ENCODE measurements around the gene EIF4B.

Gene EIF4B

DNA sequence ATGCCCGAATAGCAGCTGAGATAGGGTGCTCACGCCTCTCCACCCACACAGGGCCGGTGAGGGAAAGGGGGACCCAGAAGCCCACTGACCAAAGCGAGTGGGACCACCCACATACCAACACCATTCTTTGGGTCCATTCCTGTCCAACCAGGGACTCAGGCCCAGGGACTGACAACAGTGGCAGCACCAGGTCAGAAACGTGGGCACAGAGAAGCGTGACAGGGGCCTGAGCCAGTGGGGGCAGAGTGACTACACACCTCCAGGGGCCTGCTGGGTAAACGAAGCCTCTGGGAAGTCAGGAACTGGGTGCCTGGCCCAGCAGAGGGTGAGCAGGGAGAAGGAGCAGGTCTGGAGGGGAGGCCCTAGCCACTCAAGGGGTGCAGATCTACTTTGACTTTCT lies 59.2 kb downstream of the EIF4B start:
- TF ChIP-seq ZFP30 (CRISPR knock-in tag; IDR thresholded peaks at IDR 0.05): no peak
- peak; percentile 4 for ATAC-seq

- TF ChIP-seq, protein P1, sequence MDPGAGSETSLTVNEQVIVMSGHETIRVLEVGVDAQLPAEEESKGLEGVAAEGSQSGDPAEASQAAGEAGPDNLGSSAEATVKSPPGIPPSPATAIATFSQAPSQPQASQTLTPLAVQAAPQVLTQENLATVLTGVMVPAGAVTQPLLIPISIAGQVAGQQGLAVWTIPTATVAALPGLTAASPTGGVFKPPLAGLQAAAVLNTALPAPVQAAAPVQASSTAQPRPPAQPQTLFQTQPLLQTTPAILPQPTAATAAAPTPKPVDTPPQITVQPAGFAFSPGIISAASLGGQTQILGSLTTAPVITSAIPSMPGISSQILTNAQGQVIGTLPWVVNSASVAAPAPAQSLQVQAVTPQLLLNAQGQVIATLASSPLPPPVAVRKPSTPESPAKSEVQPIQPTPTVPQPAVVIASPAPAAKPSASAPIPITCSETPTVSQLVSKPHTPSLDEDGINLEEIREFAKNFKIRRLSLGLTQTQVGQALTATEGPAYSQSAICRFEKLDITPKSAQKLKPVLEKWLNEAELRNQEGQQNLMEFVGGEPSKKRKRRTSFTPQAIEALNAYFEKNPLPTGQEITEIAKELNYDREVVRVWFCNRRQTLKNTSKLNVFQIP (CRISPR knock-in tag; IDR thresholded peaks at IDR 0.05; ENCODE audit: borderline replicate concordance, low read depth): no peak
- TF ChIP-seq ISL1 (CRISPR knock-in tag; IDR thresholded peaks at IDR 0.05): no peak
- no peak for TF ChIP-seq CSRNP3 (CRISPR knock-in tag; IDR thresholded peaks at IDR 0.05)
- TF ChIP-seq, protein P2, sequence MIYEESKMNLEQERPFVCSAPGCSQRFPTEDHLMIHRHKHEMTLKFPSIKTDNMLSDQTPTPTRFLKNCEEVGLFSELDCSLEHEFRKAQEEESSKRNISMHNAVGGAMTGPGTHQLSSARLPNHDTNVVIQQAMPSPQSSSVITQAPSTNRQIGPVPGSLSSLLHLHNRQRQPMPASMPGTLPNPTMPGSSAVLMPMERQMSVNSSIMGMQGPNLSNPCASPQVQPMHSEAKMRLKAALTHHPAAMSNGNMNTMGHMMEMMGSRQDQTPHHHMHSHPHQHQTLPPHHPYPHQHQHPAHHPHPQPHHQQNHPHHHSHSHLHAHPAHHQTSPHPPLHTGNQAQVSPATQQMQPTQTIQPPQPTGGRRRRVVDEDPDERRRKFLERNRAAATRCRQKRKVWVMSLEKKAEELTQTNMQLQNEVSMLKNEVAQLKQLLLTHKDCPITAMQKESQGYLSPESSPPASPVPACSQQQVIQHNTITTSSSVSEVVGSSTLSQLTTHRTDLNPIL (CRISPR knock-in tag; IDR thresholded peaks at IDR 0.05; ENCODE audit: low read depth): no peak
- no peak for TF ChIP-seq ARNTL (CRISPR knock-in tag; IDR thresholded peaks at IDR 0.05; ENCODE audit: borderline replicate concordance, low read depth)
- TF ChIP-seq, protein P3, sequence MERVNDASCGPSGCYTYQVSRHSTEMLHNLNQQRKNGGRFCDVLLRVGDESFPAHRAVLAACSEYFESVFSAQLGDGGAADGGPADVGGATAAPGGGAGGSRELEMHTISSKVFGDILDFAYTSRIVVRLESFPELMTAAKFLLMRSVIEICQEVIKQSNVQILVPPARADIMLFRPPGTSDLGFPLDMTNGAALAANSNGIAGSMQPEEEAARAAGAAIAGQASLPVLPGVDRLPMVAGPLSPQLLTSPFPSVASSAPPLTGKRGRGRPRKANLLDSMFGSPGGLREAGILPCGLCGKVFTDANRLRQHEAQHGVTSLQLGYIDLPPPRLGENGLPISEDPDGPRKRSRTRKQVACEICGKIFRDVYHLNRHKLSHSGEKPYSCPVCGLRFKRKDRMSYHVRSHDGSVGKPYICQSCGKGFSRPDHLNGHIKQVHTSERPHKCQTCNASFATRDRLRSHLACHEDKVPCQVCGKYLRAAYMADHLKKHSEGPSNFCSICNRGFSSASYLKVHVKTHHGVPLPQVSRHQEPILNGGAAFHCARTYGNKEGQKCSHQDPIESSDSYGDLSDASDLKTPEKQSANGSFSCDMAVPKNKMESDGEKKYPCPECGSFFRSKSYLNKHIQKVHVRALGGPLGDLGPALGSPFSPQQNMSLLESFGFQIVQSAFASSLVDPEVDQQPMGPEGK (CRISPR knock-in tag; IDR thresholded peaks at IDR 0.05; ENCODE audit: borderline replicate concordance): no peak
- no peak for TF ChIP-seq ZFP3 (CRISPR knock-in tag; IDR thresholded peaks at IDR 0.05)
- no peak for TF ChIP-seq ZC3H10 (CRISPR knock-in tag; IDR thresholded peaks at IDR 0.05)
- no peak for TF ChIP-seq RARB (CRISPR knock-in tag; IDR thresholded peaks at IDR 0.05)
- no peak for TF ChIP-seq CSDC2 (CRISPR knock-in tag; IDR thresholded peaks at IDR 0.05)
- TF ChIP-seq ZFP30 (CRISPR knock-in tag; IDR thresholded peaks at IDR 0.05): no peak
- ATAC-seq: peak; percentile 82
These were observed 60.0 kb downstream of the EIF4B start for GRCh38 chr12:53065975-53066931.

DNA sequence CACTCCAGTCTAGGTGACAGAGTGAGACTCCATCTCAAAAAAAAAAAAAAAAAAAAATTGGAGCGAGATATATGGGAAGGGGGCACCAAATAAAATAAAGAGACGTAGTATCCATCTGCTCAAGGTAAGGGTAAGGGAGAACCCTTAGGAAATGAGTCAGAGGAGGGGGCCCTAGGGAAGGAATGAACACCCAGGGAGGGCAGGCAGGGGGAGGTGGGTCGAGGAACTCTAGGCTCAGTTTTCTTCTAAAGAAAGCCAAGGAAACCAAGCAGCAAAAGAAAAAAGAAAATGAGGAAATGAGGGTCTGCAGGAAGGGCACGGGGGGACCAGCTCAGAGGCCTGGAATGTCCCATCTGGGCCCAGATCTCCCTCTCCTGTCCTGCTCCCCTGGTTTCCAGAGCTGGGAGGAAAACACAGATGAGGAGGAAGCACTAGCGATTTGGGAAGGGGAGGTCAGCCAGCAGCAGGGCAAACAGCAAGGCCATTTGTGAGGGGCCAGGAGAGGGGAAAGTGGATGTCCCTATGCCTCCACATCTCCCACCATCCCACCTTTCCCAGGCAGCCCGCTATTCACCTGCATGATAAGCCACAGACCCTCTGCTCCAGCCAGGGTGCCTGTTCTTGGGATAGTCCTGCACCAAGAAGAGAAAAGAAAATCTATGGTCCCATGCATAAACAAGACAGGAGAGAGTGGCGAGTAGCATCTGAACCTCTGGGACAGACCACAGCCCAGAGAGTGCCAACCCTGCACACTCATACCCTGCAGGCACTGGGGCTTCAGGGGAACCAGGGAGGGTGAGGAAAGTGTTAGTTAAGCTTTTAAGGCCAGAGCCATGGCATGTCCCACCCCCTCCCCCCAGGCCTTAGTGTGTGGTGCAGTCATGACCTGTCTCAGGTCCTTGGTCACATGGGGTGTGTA lies 61.1 kb downstream of the EIF4B start:
- ATAC-seq: no peak
- TF ChIP-seq, protein P2 (CRISPR knock-in tag; IDR thresholded peaks at IDR 0.05; ENCODE audit: low read depth): no peak
- TF ChIP-seq ARNTL (CRISPR knock-in tag; IDR thresholded peaks at IDR 0.05; ENCODE audit: borderline replicate concordance, low read depth) (no peak), ZC3H10 (CRISPR knock-in tag; IDR thresholded peaks at IDR 0.05) (no peak), ZFP30 (CRISPR knock-in tag; IDR thresholded peaks at IDR 0.05) (no peak), TSHZ2 (CRISPR knock-in tag; IDR thresholded peaks at IDR 0.05) (no peak), ZFP3 (CRISPR knock-in tag; IDR thresholded peaks at IDR 0.05) (no peak), GLIS3 (CRISPR knock-in tag; IDR thresholded peaks at IDR 0.05) (no peak), TCF4 (CRISPR knock-in tag; IDR thresholded peaks at IDR 0.05; ENCODE audit: borderline replicate concordance) (no peak), SNAI2 (CRISPR knock-in tag; IDR thresholded peaks at IDR 0.05) (no peak), PPARA (CRISPR knock-in tag; IDR thresholded peaks at IDR 0.05; ENCODE audit: borderline replicate concordance) (no peak), CSRNP3 (CRISPR knock-in tag; IDR thresholded peaks at IDR 0.05) (no peak)
- TF ChIP-seq, protein P1 (CRISPR knock-in tag; IDR thresholded peaks at IDR 0.05; ENCODE audit: borderline replicate concordance, low read depth): no peak

Measured in SK-N-SH treated with all-trans-retinoic acid at 6 μM for 48 hours (cell line).